ENCODE measurements around the gene CAPN2. TPM values are rescaled to one million over a fixed set of nuclear protein-coding genes. Genes with fewer than 3 reads are reported as not detected.

Gene CAPN2
- total RNA-seq, 1 experiment from 2014 or later, result 513 TPM

GRCh38 chr1:223712850-223713474 is 623 bp downstream of the CAPN2 start:
- ChIA-PET CTCF (interaction anchor here (0.5 to 4.9 kb wide), 25 partner anchors 8 to 1963 kb away, joined by 3 to 64 read pairs (median 5); no protein-coding TSS in a partner anchor), POLR2A (interaction anchor here (0.6 to 5.2 kb wide), 29 partner anchors 7 to 1002 kb away, joined by 3 to 105 read pairs (median 4); partner anchors contain the start of genes TP53BP2 and WDR26)
- Mint-ChIP-seq H3K27ac (ENCODE audit: low read depth, unreplicated experiment) (peak overlapping the region; percentile 88), H3K4me1 (ENCODE audit: insufficient read depth, unreplicated experiment) (peaks cover 57% of the 10 kb centered on the region), H3K27me3 (ENCODE audit: insufficient read depth, unreplicated experiment) (no peaks in the 10 kb centered on the region), H3K36me3 (ENCODE audit: insufficient read depth, unreplicated experiment) (peaks cover 27% of the 10 kb centered on the region), H3K4me3 (ENCODE audit: unreplicated experiment) (peak overlapping the region; percentile 77), H3K9me3 (ENCODE audit: unreplicated experiment) (no peaks in the 10 kb centered on the region)
- DNase-seq (ENCODE audit: unreplicated experiment), result peak; percentile 62
- intact Hi-C loops (cut with micrococcal nuclease), result loop anchor here (1.0 to 2.0 kb wide), 3 partner anchors 13 to 134 kb away; no protein-coding TSS in a partner anchor
- TF ChIP-seq, protein P1, sequence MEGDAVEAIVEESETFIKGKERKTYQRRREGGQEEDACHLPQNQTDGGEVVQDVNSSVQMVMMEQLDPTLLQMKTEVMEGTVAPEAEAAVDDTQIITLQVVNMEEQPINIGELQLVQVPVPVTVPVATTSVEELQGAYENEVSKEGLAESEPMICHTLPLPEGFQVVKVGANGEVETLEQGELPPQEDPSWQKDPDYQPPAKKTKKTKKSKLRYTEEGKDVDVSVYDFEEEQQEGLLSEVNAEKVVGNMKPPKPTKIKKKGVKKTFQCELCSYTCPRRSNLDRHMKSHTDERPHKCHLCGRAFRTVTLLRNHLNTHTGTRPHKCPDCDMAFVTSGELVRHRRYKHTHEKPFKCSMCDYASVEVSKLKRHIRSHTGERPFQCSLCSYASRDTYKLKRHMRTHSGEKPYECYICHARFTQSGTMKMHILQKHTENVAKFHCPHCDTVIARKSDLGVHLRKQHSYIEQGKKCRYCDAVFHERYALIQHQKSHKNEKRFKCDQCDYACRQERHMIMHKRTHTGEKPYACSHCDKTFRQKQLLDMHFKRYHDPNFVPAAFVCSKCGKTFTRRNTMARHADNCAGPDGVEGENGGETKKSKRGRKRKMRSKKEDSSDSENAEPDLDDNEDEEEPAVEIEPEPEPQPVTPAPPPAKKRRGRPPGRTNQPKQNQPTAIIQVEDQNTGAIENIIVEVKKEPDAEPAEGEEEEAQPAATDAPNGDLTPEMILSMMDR (IDR thresholded peaks at IDR 0.05; ENCODE audit: unreplicated experiment), result no peak
- no TSS peak for BruUV-seq (replicated peaks)

DNA sequence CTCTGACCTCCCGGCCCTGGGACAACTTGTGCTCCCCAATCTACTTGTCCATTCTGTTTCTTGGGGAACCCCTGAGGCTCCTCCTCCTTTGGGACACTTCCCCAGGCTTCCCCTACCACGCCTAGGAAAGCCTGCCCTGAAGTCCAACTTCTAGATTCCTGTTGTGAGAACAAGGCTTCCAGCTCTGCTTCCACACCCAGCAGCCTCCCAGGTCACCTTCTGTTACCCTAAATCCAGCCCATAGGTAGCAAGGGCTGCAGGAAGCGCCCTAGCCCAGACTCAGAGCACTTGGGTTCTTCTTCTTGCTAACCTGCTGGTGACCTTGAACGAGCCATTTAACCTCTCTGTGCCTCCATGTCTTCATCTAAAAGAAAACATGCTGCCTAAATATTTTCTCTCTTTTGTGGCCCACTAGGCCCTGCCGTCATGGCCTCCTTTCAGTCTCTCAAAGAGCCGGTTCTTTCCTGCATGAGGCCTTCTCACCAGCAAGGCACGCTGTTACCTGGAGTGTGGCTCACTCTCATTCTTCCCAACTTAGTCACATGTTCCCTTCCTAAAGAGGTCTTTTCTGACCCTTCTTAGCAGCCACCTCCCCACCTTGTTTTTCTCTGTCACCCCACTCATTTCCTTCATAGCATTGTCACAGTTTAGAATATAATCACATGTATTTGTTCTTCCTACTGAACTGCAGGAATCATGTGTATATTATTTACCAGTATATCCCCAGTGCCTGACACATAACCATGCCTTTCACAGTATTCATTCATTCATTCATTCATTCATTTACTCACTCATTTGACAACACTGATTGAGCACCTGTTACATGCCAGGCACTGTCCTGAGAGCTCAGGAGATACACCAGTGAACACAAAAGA is 1.4 kb downstream of the CAPN2 start:
- POLR2A ChIA-PET, result interaction anchor here (0.6 to 5.2 kb wide), 28 partner anchors 7 to 1003 kb away, joined by 3 to 105 read pairs (median 4); partner anchors contain the start of genes TP53BP2 and WDR26
- intact Hi-C loops (cut with micrococcal nuclease), result loop anchor here (1.0 to 2.0 kb wide), 2 partner anchors 63 to 133 kb away; no protein-coding TSS in a partner anchor
- BruUV-seq (replicated peaks), result no TSS peak
- H3K27me3 Mint-ChIP-seq (ENCODE audit: insufficient read depth, unreplicated experiment), result no peaks in the 10 kb centered on the region
- H3K36me3 Mint-ChIP-seq (ENCODE audit: insufficient read depth, unreplicated experiment), result peaks cover 35% of the 10 kb centered on the region
- peak overlapping the region; percentile 77 for H3K4me3 Mint-ChIP-seq (ENCODE audit: unreplicated experiment)
- H3K27ac Mint-ChIP-seq (ENCODE audit: low read depth, unreplicated experiment), result peak overlapping the region; percentile 88
- peaks cover 57% of the 10 kb centered on the region for H3K4me1 Mint-ChIP-seq (ENCODE audit: insufficient read depth, unreplicated experiment)
- DNase-seq (ENCODE audit: unreplicated experiment), result peak; percentile 72
- no peaks in the 10 kb centered on the region for H3K9me3 Mint-ChIP-seq (ENCODE audit: unreplicated experiment)
- TF ChIP-seq, protein P1 (IDR thresholded peaks at IDR 0.05; ENCODE audit: unreplicated experiment), result no peak
- CTCF ChIA-PET, result interaction anchor here (0.6 to 4.9 kb wide), 10 partner anchors 7 to 1962 kb away, joined by 3 to 64 read pairs (median 9); no protein-coding TSS in a partner anchor

- Mint-ChIP-seq H3K4me3 (ENCODE audit: unreplicated experiment) (peak overlapping the region; percentile 77), H3K27ac (ENCODE audit: low read depth, unreplicated experiment) (peak overlapping the region; percentile 88), H3K4me1 (ENCODE audit: insufficient read depth, unreplicated experiment) (peaks cover 54% of the 10 kb centered on the region), H3K36me3 (ENCODE audit: insufficient read depth, unreplicated experiment) (peaks cover 41% of the 10 kb centered on the region), H3K27me3 (ENCODE audit: insufficient read depth, unreplicated experiment) (no peaks in the 10 kb centered on the region), H3K9me3 (ENCODE audit: unreplicated experiment) (no peaks in the 10 kb centered on the region)
- TF ChIP-seq, protein P1 (IDR thresholded peaks at IDR 0.05; ENCODE audit: unreplicated experiment), result no peak
- BruUV-seq (replicated peaks), result no TSS peak
- POLR2A ChIA-PET, result interaction anchor here (0.6 to 5.2 kb wide), 13 partner anchors 9 to 898 kb away, joined by 3 to 105 read pairs (median 25); partner anchors contain the start of gene TP53BP2
- intact Hi-C loops (cut with micrococcal nuclease), result no loop called here
- CTCF ChIA-PET, result interaction anchor here (4.9 kb wide), 1 partner anchor 36 kb away, joined by 64 read pairs; no protein-coding TSS in a partner anchor
- DNase-seq (ENCODE audit: unreplicated experiment), result no peak
Observed at GRCh38 chr1:223714421-223714724, 2.0 kb downstream of the CAPN2 start.
